Measurements from ENCODE around the gene GLB1L3.

DNA sequence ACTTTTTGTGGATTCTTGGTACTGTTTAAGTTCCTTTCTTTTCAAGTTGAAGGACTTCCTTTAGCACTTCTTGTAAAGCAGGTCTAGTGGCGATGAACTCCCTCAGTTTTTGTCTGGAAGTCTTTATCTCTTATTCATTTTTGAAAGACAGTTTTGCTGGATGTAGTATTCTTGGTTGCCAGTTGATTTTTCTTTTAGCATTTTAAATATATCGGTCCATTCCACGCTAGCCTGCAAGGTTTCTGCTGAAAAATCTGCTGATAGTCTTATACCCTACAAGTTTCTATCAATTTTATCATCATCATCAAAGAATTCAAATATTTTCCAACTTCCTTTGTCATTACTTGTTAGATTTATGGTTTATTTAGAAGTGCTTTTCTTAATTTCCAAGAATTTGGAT is 40.9 kb downstream of the GLB1L3 start:
- no peak for TF ChIP-seq EZH2 (IDR thresholded peaks at IDR 0.05; ENCODE audit: borderline replicate concordance, low read depth, low read length, poor library complexity, severe bottlenecking)
- TF ChIP-seq, protein P1, sequence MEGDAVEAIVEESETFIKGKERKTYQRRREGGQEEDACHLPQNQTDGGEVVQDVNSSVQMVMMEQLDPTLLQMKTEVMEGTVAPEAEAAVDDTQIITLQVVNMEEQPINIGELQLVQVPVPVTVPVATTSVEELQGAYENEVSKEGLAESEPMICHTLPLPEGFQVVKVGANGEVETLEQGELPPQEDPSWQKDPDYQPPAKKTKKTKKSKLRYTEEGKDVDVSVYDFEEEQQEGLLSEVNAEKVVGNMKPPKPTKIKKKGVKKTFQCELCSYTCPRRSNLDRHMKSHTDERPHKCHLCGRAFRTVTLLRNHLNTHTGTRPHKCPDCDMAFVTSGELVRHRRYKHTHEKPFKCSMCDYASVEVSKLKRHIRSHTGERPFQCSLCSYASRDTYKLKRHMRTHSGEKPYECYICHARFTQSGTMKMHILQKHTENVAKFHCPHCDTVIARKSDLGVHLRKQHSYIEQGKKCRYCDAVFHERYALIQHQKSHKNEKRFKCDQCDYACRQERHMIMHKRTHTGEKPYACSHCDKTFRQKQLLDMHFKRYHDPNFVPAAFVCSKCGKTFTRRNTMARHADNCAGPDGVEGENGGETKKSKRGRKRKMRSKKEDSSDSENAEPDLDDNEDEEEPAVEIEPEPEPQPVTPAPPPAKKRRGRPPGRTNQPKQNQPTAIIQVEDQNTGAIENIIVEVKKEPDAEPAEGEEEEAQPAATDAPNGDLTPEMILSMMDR (conservative IDR thresholded peaks at IDR 0.05; ENCODE audit: low read depth, low read length), result no peak
